ENCODE data around the gene YIF1A.
A peak's percentile ranks its signal among the peaks of the same experiment; 100 is the strongest.
"Not testable (repeated sequence)": the region's sequence is repeated elsewhere in the genome, so short reads cannot be mapped to it uniquely, and the experiment has no call there.

The YIF1A gene

GRCh38 chr11:66267379-66268243 lies 21.3 kb downstream of the YIF1A start:
- DNase-seq = no peak

DNA sequence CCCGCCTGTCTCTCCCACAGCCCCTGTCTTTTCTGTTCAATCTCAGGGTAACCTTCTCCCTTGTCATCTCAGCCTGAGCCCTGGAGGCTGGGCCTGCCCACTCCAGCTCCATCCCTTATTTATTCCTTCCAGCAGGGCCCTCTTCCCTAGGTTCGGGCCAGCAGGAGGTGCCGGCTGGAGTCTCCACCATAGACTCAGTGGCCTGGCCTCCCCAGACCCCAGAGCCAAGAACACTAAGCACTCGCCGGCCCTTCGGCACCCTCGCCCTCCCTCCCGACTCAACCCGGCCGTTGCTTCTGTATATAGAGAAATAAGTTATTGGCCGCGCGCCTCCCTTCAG lies 21.9 kb downstream of the YIF1A start:
- DNase-seq = no peak

DNA sequence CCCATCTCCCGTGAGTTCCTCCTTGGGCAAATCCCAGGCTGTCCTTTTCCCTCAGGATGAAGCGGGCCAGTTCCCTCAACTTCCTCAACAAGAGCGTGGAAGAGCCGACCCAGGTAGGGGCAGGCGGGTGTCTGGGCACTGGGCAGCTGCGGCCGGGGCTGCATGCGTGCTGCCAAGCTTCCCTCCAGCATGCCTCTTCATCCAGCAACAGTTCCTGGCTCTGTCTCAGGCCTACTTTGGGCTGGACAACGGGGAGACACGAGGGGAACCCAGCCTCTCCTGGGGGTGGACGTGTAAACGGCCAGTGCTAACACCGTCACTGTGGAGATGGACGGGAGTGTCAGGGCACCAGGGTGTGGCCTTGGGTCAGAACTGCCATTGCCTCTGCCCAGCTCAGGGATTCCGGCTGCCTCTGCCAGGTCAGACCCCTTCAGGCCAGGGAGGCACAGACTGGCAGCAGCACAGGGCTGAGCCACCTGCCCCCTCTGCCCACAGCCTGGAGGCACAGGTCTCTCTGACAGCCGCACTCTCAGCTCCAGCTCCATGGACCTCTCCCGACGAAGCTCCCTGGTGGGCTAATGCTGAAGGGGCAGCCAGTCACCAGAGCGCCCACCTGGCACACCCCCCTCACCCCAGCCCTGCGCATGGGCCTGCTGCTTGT lies 22.4 kb downstream of the YIF1A start:
- no peak for DNase-seq

- no peak for DNase-seq
Observed at GRCh38 chr11:66265531-66266377, 23.2 kb downstream of the YIF1A start.

GRCh38 chr11:66264914-66265313 lies 24.0 kb downstream of the YIF1A start:
- no peak for DNase-seq

GRCh38 chr11:66264383-66264782 lies 24.6 kb downstream of the YIF1A start:
- DNase-seq = no peak

- DNase-seq = no peak
Observed at GRCh38 chr11:66263785-66264184, 25.2 kb downstream of the YIF1A start.

- DNase-seq = no peak
Observed at GRCh38 chr11:66263231-66263630, 25.7 kb downstream of the YIF1A start.

GRCh38 chr11:66262696-66263095 lies 26.2 kb downstream of the YIF1A start:
- DNase-seq = no peak

DNA sequence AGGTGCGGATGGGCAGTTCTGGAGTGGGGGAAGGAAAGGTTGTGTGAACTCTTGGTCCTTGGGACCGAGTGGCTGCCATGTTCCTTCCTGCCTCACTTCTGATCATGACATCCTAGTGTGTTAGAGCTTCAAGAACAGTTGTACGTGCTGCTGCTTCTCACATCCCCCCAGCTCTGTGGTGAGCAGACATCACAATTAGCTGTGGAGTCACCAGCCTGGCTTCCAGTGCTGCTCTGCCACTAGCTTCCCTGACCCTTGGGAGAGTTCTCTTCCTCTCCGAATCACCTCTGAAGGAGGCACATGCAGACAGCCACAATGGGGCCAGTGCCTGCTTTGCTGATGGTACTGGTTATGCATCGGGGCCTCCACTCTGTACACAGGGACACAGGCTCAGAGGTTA lies 26.8 kb downstream of the YIF1A start:
- no peak for DNase-seq

GRCh38 chr11:66261578-66261977 lies 27.4 kb downstream of the YIF1A start:
- DNase-seq = no peak

- DNase-seq = no peak
Observed at GRCh38 chr11:66259956-66260355, 29.0 kb downstream of the YIF1A start.

- no peak for DNase-seq
Observed at GRCh38 chr11:66259225-66259624, 29.7 kb downstream of the YIF1A start.

- DNase-seq = no peak
Observed at GRCh38 chr11:66258473-66258893, 30.5 kb downstream of the YIF1A start.

DNA sequence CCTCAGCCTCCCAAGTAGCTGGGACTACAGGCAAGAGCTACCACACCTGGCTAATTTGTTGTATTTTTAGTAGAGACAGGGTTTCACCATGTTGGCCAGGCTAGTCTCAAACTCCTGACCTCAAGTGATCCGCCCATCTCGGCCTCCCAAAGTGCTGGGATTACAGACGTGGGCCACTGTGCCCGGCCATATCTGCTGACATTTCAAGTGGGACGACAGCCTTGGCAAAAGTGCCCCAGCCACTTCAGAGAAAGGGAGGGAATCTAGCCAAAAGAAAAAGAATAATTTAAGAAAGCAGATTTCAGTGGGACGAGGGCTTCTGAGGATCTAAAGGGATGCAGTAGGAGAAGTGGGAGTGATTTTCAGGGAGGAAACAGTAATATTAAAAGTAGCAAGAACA lies 35.9 kb downstream of the YIF1A start:
- not testable (repeated sequence) for DNase-seq

GRCh38 chr11:66251809-66252208 lies 37.1 kb downstream of the YIF1A start:
- DNase-seq = no peak

- DNase-seq = no peak
Observed at GRCh38 chr11:66248903-66249302, 40.0 kb downstream of the YIF1A start.

DNA sequence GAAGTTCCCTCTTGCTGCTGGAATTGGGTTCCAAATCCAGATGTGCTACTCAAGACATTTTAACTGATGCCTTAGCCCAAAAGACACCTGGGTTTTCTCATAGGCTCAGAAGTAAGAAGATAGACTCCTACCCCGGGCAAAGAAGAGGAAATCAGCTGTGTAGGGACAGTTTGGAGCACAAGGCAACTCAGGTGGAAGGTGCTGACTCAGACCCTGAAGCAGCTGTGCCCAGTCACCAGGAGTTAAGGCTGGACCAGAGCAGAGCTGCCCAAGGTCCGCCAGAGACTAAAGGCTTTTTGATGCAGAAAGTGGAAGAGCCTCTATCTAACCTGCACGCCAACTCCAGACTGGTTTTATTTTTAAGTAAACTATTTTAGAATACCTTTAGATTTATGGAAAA lies 41.1 kb downstream of the YIF1A start:
- DNase-seq = no peak

- DNase-seq = no peak
Observed at GRCh38 chr11:66247295-66247694, 41.6 kb downstream of the YIF1A start.

GRCh38 chr11:66243782-66244535 lies 45.0 kb downstream of the YIF1A start:
- no peak for DNase-seq

GRCh38 chr11:66242095-66242765 lies 46.7 kb downstream of the YIF1A start:
- DNase-seq = peak; percentile 31

- DNase-seq = no peak
Observed at GRCh38 chr11:66240781-66241136, 48.2 kb downstream of the YIF1A start.
